Neuronal stem cell (in vitro differentiated cells): ENCODE measurements around the gene AP2A1.

Experiments
- DNase-seq: peaks from one replicate; pipeline ENCODE4 v3.0.0-alpha.2; 2013; ENCODE audit warnings: low spot score
- H2AFZ ChIP-seq: one replicate; pipeline ENCODE4 v1.6.1; 2013; ENCODE audit warnings: mild to moderate bottlenecking, low read length, inconsistent platforms
- H2AK5ac ChIP-seq: 2 replicates; pipeline ENCODE4 v1.6.1; 2013; ENCODE audit warnings: low read depth, mild to moderate bottlenecking, inconsistent platforms, low read length, moderate library complexity, mixed read lengths
- H2BK120ac ChIP-seq: 2 replicates; pipeline ENCODE4 v1.6.1; 2013; ENCODE audit warnings: low read depth, mild to moderate bottlenecking, inconsistent platforms, low read length, moderate library complexity, mixed read lengths
- H2BK12ac ChIP-seq: one replicate; pipeline ENCODE4 v1.6.1; 2013; ENCODE audit warnings: low read length, inconsistent platforms
- H2BK15ac ChIP-seq: 2 replicates; pipeline ENCODE4 v1.6.1; 2013; ENCODE audit warnings: mild to moderate bottlenecking, low read length, inconsistent platforms, mixed read lengths
- H2BK5ac ChIP-seq: one replicate; pipeline ENCODE4 v1.6.1; 2013; ENCODE audit warnings: inconsistent platforms, mild to moderate bottlenecking, low read length, moderate library complexity
- H3K14ac ChIP-seq: one replicate; pipeline ENCODE4 v1.6.1; 2013; ENCODE audit warnings: low read length, inconsistent platforms
- H3K18ac ChIP-seq: 2 replicates; pipeline ENCODE4 v1.6.1; 2013; ENCODE audit warnings: low read length, inconsistent platforms
- H3K23ac ChIP-seq: 2 replicates; pipeline ENCODE4 v1.6.1; 2013; ENCODE audit warnings: low read depth, mild to moderate bottlenecking, mixed read lengths, low read length, inconsistent platforms; ENCODE audit not compliant: poor library complexity
- H3K27ac ChIP-seq: replicated peaks from 3 replicates; pipeline ENCODE4 v1.5.1; 2013; ENCODE audit warnings: low read length, inconsistent platforms
- H3K27me3 ChIP-seq, 3 experiments: 2 replicates each; pipeline ENCODE4 v1.6.1; 2013; ENCODE audit warnings: low read length in 3 of 3, mild to moderate bottlenecking in 2 of 3, inconsistent platforms in 1 of 3, low read depth in 1 of 3, mixed read lengths in 1 of 3, moderate library complexity in 1 of 3; ENCODE audit not compliant: control insufficient read depth in 3 of 3, insufficient read depth in 3 of 3
- H3K36me3 ChIP-seq, 2 donors: replicated peaks in 1 of 2; 2 replicates each; pipeline ENCODE4 v1.6.1; 2013; ENCODE audit warnings: low read length in 2 of 2; ENCODE audit not compliant: control insufficient read depth in 2 of 2, insufficient read depth in 2 of 2
- H3K4ac ChIP-seq: 2 replicates; pipeline ENCODE4 v1.6.1; 2013; ENCODE audit warnings: inconsistent platforms, mild to moderate bottlenecking, low read length, moderate library complexity
- H3K4me1 ChIP-seq, 2 donors: 1 replicate in 1 of 2; 2 replicates in 1 of 2; pipeline ENCODE4 v1.6.1; 2013; ENCODE audit warnings: low read length in 2 of 2, low read depth in 1 of 2; ENCODE audit not compliant: control insufficient read depth in 2 of 2, insufficient read depth in 1 of 2
- H3K4me2 ChIP-seq: one replicate; pipeline ENCODE4 v1.6.1; 2013; ENCODE audit warnings: mild to moderate bottlenecking, low read length, inconsistent platforms; ENCODE audit not compliant: insufficient read depth, poor library complexity, severe bottlenecking
- H3K4me3 ChIP-seq, 2 donors: 2 replicates each; pipeline ENCODE4 v1.5.1; 2013; ENCODE audit warnings: low read length in 2 of 2, mild to moderate bottlenecking in 2 of 2, inconsistent platforms in 1 of 2, moderate library complexity in 1 of 2
- H3K79me1 ChIP-seq: one replicate; pipeline ENCODE4 v1.6.1; 2013; ENCODE audit warnings: low read depth, mild to moderate bottlenecking, inconsistent platforms, low read length, moderate library complexity
- H3K9ac ChIP-seq: one replicate; pipeline ENCODE4 v1.6.1; 2013; ENCODE audit warnings: mild to moderate bottlenecking, low read depth, low read length, inconsistent platforms; ENCODE audit not compliant: poor library complexity
- H3K9me3 ChIP-seq, 2 donors: replicated peaks in 1 of 2; 2 replicates each; pipeline versions ENCODE3 to v1.6.1; 2013; ENCODE audit warnings: low read length in 2 of 2, mild to moderate bottlenecking in 2 of 2, inconsistent platforms in 1 of 2, low read depth in 1 of 2, mixed read lengths in 1 of 2, moderate library complexity in 1 of 2; ENCODE audit not compliant: control insufficient read depth in 2 of 2, insufficient read depth in 1 of 2
- H4K8ac ChIP-seq: one replicate; pipeline ENCODE4 v1.6.1; 2013; ENCODE audit warnings: low read depth, mild to moderate bottlenecking, inconsistent platforms, low read length, moderate library complexity
- H4K91ac ChIP-seq: one replicate; pipeline ENCODE4 v1.6.1; 2013; ENCODE audit warnings: low read length, low read depth, mild to moderate bottlenecking, inconsistent platforms; ENCODE audit not compliant: poor library complexity
- WGBS, 2 donors: extraction: QIAGEN DNeasy Blood & Tissue Kit; methylation state at CpG; one replicate each; pipeline ENCODE4 v1.1.7; 2013; ENCODE audit warnings: missing lambda C conversion rate in 2 of 2, mixed read lengths in 1 of 2; ENCODE audit not compliant: insufficient read length in 2 of 2, insufficient replicate concordance in 1 of 2; ENCODE audit errors: extremely low coverage in 2 of 2; 5-methylcytosine and 5-hydroxymethylcytosine counted together

Gene AP2A1

DNA sequence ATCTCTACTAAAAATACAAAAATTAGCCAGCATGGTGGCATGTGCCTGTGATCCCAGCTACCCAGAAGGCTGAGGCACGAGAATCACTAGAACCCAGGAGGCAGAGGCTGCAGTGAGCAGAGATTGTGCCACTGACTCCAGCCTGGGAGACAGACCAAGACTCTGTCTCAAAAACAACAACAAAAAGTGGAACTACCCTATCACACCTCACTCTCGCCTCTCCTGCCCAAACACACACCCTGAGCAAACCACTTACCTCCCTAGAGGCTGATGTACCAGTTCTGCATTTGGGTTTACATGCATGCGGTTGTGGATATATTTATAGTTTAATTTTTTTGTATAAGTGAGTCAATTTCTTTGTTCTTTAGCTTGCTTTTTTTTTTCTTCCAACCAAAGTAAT lies 76.5 kb downstream of the AP2A1 start:
- Histone ChIP-seq H3K27me3 (no peaks in the 10 kb centered on the region), H3K14ac (no peak overlapping the region), H3K9ac (no peak overlapping the region), H3K9me3 (peaks cover under 1 to 1% of the 10 kb centered on the region in 2 donors), H3K4me3 (no peak overlapping the region), H2BK12ac (no peak overlapping the region), H2BK15ac (no peak overlapping the region), H4K8ac (no peak overlapping the region), H2BK5ac (no peak overlapping the region), H3K4ac (no peak overlapping the region), H3K4me2 (no peak overlapping the region), H2BK120ac (no peak overlapping the region), H3K23ac (no peak overlapping the region), H3K27ac (no peak overlapping the region), H2AFZ (no peak overlapping the region), H3K36me3 (peaks cover 24 to 59% of the 10 kb centered on the region in 2 donors), H3K18ac (no peak overlapping the region), H3K4me1 (no peaks in the 10 kb centered on the region), H2AK5ac (no peak overlapping the region), H3K79me1 (no peaks in the 10 kb centered on the region), H4K91ac (no peak overlapping the region)
- no peak for DNase-seq
- no CpG with 5 or more reads among the region's 3 CpGs for WGBS, 2 donors

GRCh38 chr19:49844138-49845095 lies 77.6 kb downstream of the AP2A1 start:
- H2BK12ac ChIP-seq: no peak overlapping the region
- no peak for DNase-seq
- no peaks in the 10 kb centered on the region for H3K27me3 ChIP-seq
- no peak overlapping the region for H3K4ac ChIP-seq
- no peak overlapping the region for H3K9ac ChIP-seq
- no peaks in the 10 kb centered on the region for H3K79me1 ChIP-seq
- H2AK5ac ChIP-seq: no peak overlapping the region
- no peak overlapping the region for H2BK120ac ChIP-seq
- no peak overlapping the region for H2AFZ ChIP-seq
- H2BK15ac ChIP-seq: no peak overlapping the region
- H3K4me3 ChIP-seq: no peak overlapping the region
- no peak overlapping the region for H3K27ac ChIP-seq
- H3K18ac ChIP-seq: no peak overlapping the region
- H2BK5ac ChIP-seq: no peak overlapping the region
- H3K23ac ChIP-seq: no peak overlapping the region
- no peaks in the 10 kb centered on the region for H3K4me1 ChIP-seq
- WGBS, 2 donors: no CpG with 5 or more reads among the region's 18 CpGs
- no peak overlapping the region for H3K4me2 ChIP-seq
- H4K91ac ChIP-seq: no peak overlapping the region
- peaks cover 16 to 59% of the 10 kb centered on the region in 2 donors for H3K36me3 ChIP-seq
- H4K8ac ChIP-seq: no peak overlapping the region
- H3K14ac ChIP-seq: no peak overlapping the region
- peaks cover 4 to 12% of the 10 kb centered on the region in 2 donors for H3K9me3 ChIP-seq

DNA sequence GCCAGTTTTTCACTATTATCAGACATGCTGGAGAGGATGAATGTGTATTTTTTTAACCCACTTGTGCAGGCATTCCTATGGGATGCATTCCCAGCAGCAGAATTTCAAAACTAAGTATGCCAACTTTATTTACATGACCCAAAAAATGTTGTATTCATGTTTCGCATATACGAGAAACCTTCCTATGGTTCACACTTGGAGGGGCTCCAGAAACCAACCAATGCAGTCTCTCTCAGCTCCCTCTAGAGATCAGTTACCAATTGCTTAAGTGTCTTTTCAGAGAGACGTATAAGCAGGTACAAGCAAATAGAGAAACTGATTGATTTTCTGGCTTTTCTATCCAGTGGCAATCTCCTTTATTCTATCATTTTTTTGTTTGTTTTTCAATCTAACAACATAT lies 78.6 kb downstream of the AP2A1 start:
- H3K9me3 ChIP-seq: peaks cover 6 to 13% of the 10 kb centered on the region in 2 donors
- peaks cover 2 to 3% of the 10 kb centered on the region in 2 donors for H3K4me1 ChIP-seq
- no peak overlapping the region for H3K4me3 ChIP-seq
- no peak overlapping the region for H2AK5ac ChIP-seq
- H3K27ac ChIP-seq: no peak overlapping the region
- H3K4ac ChIP-seq: no peak overlapping the region
- H3K4me2 ChIP-seq: no peak overlapping the region
- no peak overlapping the region for H2BK15ac ChIP-seq
- no peak overlapping the region for H2AFZ ChIP-seq
- H3K18ac ChIP-seq: no peak overlapping the region
- H3K23ac ChIP-seq: no peak overlapping the region
- no peak overlapping the region for H2BK12ac ChIP-seq
- no peak overlapping the region for H2BK5ac ChIP-seq
- no peaks in the 10 kb centered on the region for H3K27me3 ChIP-seq
- no peak overlapping the region for H4K91ac ChIP-seq
- H4K8ac ChIP-seq: no peak overlapping the region
- no peak overlapping the region for H3K9ac ChIP-seq
- H3K79me1 ChIP-seq: no peaks in the 10 kb centered on the region
- no CpG with 5 or more reads among the region's 3 CpGs for WGBS, 2 donors
- DNase-seq: no peak
- H3K14ac ChIP-seq: no peak overlapping the region
- H2BK120ac ChIP-seq: no peak overlapping the region
- H3K36me3 ChIP-seq: peaks cover 14 to 59% of the 10 kb centered on the region in 2 donors

GRCh38 chr19:49846408-49846807 lies 79.6 kb downstream of the AP2A1 start:
- Histone ChIP-seq H2AK5ac (no peak overlapping the region), H3K27ac (no peak overlapping the region), H3K18ac (no peak overlapping the region), H3K4ac (no peak overlapping the region), H3K23ac (no peak overlapping the region), H2BK15ac (no peak overlapping the region), H3K4me1 (peaks cover 2 to 3% of the 10 kb centered on the region in 2 donors), H3K9me3 (peaks cover 6 to 13% of the 10 kb centered on the region in 2 donors), H3K4me3 (no peak overlapping the region), H2AFZ (no peak overlapping the region), H3K9ac (no peak overlapping the region), H3K27me3 (no peaks in the 10 kb centered on the region), H4K91ac (no peak overlapping the region), H3K4me2 (no peak overlapping the region), H2BK5ac (no peak overlapping the region), H4K8ac (no peak overlapping the region), H2BK120ac (no peak overlapping the region), H2BK12ac (no peak overlapping the region), H3K36me3 (peaks cover 8 to 50% of the 10 kb centered on the region in 2 donors), H3K14ac (no peak overlapping the region), H3K79me1 (peaks cover 1% of the 10 kb centered on the region)
- no CpG with 5 or more reads among the region's 5 CpGs for WGBS, 2 donors
- no peak for DNase-seq
